ENCODE results near the gene CIT.
"Not testable (repeated sequence)": the region's sequence is repeated elsewhere in the genome, so short reads cannot be mapped to it uniquely, and the experiment has no call there.

The CIT gene

GRCh38 chr12:119658166-119658565, 219.0 kb downstream of the CIT start:
- DNase-seq (ENCODE audit: low read depth in 3 of 3, low spot score in 1 of 3): not testable (repeated sequence)

GRCh38 chr12:119657001-119657400, 220.1 kb downstream of the CIT start:
- DNase-seq (ENCODE audit: low read depth in 3 of 3, low spot score in 1 of 3): not testable (repeated sequence)

GRCh38 chr12:119652665-119653064, 224.5 kb downstream of the CIT start:
- DNase-seq (ENCODE audit: low read depth in 3 of 3, low spot score in 1 of 3): no peak

GRCh38 chr12:119649202-119649808, 227.8 kb downstream of the CIT start:
- no peak for DNase-seq (ENCODE audit: low read depth in 3 of 3, low spot score in 1 of 3)

- no peak for DNase-seq (ENCODE audit: low read depth in 3 of 3, low spot score in 1 of 3)
Measured at GRCh38 chr12:119645535-119646059, 231.5 kb downstream of the CIT start.

- no peak for DNase-seq (ENCODE audit: low read depth in 3 of 3, low spot score in 1 of 3)
Measured at GRCh38 chr12:119644930-119645329, 232.2 kb downstream of the CIT start.

- no peak for DNase-seq (ENCODE audit: low read depth in 3 of 3, low spot score in 1 of 3)
Measured at GRCh38 chr12:119642986-119643385, 234.1 kb downstream of the CIT start.
